ENCODE results near the gene C1QTNF1.

- TF ChIP-seq CTCF (IDR thresholded peaks at IDR 0.05) (no peak), POLR2A (IDR thresholded peaks at IDR 0.05) (no peak), POLR2AphosphoS5 (IDR thresholded peaks at IDR 0.05) (no peak)
Observed at GRCh38 chr17:78996781-78997201, 27.2 kb upstream of the C1QTNF1 start.

Measured in suprapubic skin (tissue), 4 donors.